ENCODE results near the gene KCNAB2. TPM values are rescaled to one million over a fixed set of nuclear protein-coding genes. Genes with fewer than 3 reads are reported as not detected.
"Not testable (repeated sequence)": the region's sequence is repeated elsewhere in the genome, so short reads cannot be mapped to it uniquely, and the experiment has no call there.

KCNAB2 gene
- total RNA-seq, 1 experiment from 2014 or later, result 3.4 TPM

- Histone ChIP-seq H3K27ac (no peak overlapping the region), H3K4me1 (replicated peaks) (no peaks in the 10 kb centered on the region), H3K9me3 (replicated peaks) (no peaks in the 10 kb centered on the region), H3K27me3 (replicated peaks) (no peaks in the 10 kb centered on the region), H3K36me3 (no peaks in the 10 kb centered on the region), H3K4me3 (no peak overlapping the region)
- peak in 1 of 2 experiments; percentile 9 for DNase-seq (ENCODE audit: low read depth in 1 of 2, low spot score in 2 of 2)
Observed at GRCh38 chr1:6016191-6016865, 29.4 kb upstream of the KCNAB2 start.

DNA sequence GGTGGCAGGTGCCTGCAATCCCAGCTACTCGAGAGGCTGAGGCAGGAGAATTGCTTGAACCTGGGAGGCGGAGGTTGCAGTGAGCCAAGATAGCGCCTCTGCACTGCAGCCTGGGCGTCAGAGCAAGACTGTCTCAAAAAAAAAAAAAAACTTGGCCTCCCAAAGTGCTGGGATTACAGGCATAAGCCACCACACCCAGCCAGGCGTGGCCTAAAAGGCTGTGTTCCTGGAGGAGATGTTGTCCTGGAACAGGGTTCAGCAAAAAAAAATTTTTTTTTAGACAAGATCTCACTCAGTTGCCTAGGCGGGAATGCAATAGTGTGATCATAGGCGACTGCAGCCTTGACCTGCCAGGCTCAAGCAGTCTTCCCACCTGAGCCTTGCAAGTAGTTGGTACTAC, 28.0 kb upstream of the KCNAB2 start:
- not testable (repeated sequence) for H3K4me3 ChIP-seq; H3K27ac ChIP-seq; H3K4me1 ChIP-seq (replicated peaks); H3K27me3 ChIP-seq (replicated peaks); H3K9me3 ChIP-seq (replicated peaks); DNase-seq (ENCODE audit: low read depth in 1 of 2, low spot score in 2 of 2); H3K36me3 ChIP-seq

- Histone ChIP-seq H3K27ac (no peak overlapping the region), H3K36me3 (no peaks in the 10 kb centered on the region), H3K27me3 (replicated peaks) (no peaks in the 10 kb centered on the region), H3K9me3 (replicated peaks) (no peaks in the 10 kb centered on the region), H3K4me3 (no peak overlapping the region), H3K4me1 (replicated peaks) (no peaks in the 10 kb centered on the region)
- no peak for DNase-seq (ENCODE audit: low read depth in 1 of 2, low spot score in 2 of 2)
Observed at GRCh38 chr1:6019166-6019845, 26.4 kb upstream of the KCNAB2 start.

DNA sequence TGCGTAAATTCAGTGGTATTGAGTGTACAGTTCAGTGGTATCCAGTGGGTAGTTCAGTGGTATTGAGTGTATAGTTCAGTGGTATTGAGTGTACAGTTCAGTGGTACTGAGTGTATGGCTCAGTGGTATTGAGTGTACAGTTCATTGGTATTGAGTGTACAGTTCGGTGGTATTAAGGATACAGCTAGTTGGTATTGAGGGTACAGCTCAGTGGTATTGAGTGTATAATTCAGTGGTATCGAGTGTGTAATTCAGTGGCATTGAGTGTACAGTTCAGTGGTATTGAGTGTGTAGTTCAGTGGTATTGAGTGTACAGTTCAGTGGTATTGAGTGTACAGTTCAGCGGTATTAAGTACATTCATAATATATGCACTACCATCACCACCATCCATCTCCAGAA, 23.5 kb upstream of the KCNAB2 start:
- no peak for DNase-seq (ENCODE audit: low read depth in 1 of 2, low spot score in 2 of 2)
- H3K27me3 ChIP-seq (replicated peaks), result no peaks in the 10 kb centered on the region
- H3K9me3 ChIP-seq (replicated peaks), result no peaks in the 10 kb centered on the region
- no peak overlapping the region for H3K4me3 ChIP-seq
- no peaks in the 10 kb centered on the region for H3K4me1 ChIP-seq (replicated peaks)
- H3K36me3 ChIP-seq, result no peaks in the 10 kb centered on the region
- no peak overlapping the region for H3K27ac ChIP-seq

GRCh38 chr1:6023346-6023745, 22.3 kb upstream of the KCNAB2 start:
- no peaks in the 10 kb centered on the region for H3K4me1 ChIP-seq (replicated peaks)
- H3K9me3 ChIP-seq (replicated peaks), result no peaks in the 10 kb centered on the region
- no peaks in the 10 kb centered on the region for H3K27me3 ChIP-seq (replicated peaks)
- DNase-seq (ENCODE audit: low read depth in 1 of 2, low spot score in 2 of 2), result no peak
- H3K27ac ChIP-seq, result no peak overlapping the region
- no peaks in the 10 kb centered on the region for H3K36me3 ChIP-seq
- H3K4me3 ChIP-seq, result no peak overlapping the region

GRCh38 chr1:6024376-6024775, 21.3 kb upstream of the KCNAB2 start:
- Histone ChIP-seq H3K4me1 (replicated peaks) (no peaks in the 10 kb centered on the region), H3K36me3 (no peaks in the 10 kb centered on the region), H3K27me3 (replicated peaks) (no peaks in the 10 kb centered on the region), H3K27ac (no peak overlapping the region), H3K4me3 (no peak overlapping the region), H3K9me3 (replicated peaks) (no peaks in the 10 kb centered on the region)
- no peak for DNase-seq (ENCODE audit: low read depth in 1 of 2, low spot score in 2 of 2)

DNA sequence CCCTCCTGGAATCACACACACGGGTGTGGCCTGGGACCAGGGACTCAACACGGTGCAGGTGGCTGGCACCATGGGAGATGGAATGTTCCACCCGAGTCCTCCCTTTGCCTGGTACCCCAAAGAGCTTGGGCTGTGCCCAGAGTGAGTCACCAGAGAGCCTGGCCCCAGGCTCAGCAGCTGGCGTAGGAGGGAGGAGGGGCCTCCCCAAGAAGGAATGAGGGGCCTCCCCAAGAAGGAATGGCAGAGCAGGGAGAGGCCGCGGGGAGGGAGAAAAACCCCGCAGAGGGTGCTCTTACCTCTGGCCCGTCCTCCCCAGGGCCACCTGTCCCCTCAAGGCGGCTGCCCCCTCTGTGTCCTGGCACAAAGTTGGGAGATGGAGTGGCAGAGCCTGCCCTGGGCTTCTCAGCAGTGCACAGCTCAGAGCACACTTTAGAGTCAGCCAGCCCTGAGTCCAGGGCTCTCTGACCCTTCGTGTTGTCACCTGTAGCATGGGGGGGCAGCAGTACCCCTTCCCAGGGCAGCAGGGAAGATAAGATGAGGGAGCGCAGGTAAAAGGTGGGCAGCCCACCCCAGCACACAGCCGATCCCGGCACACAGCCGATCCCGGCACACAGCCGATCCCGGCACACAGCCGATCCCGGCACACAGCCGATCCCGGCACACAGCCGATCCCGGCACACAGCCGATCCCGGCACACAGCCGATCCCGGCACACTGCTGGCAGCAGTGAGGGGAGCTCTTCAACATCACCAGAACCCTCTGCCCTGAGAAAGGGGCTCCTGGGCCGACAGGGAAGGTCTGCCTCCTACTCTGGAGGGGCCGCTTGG, 20.2 kb upstream of the KCNAB2 start:
- H3K9me3 ChIP-seq (replicated peaks), result no peaks in the 10 kb centered on the region
- no peak for DNase-seq (ENCODE audit: low read depth in 1 of 2, low spot score in 2 of 2)
- no peaks in the 10 kb centered on the region for H3K36me3 ChIP-seq

DNA sequence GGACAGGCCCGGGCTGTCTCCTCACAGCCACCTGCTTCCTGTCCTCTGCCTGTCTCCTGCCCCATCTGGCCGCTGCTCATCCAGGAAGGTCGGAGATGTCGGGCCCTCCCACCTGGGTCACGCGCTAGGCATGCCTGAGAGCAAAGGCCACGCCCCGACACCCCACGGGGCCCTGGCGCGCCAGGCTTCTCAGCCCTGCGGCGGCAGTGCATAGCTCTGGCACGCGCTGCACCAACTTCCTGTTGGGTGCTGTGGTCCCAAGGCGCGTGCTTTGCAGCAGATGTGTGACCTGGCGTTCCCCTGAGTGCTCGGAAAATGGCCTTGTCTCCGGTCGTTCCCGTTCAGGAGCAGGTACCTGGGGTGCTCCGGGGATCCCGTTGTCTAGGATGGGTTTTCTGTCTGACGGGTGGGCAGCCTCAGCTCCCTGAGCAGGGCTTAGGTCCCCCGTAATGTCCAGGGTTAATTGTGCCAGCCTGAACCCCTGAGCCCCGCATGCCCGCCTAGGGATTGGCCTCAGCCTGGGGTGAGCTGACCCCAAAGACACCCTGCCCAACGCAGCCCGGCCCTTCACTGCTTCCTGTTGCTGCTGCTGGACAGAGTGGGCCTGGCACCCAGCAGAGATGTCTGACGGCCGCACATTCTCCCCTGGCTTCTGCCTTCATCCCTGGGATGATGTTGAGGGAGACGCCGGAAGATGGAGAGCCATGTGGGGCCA, 19.4 kb upstream of the KCNAB2 start:
- H3K9me3 ChIP-seq (replicated peaks), result no peaks in the 10 kb centered on the region
- no peak overlapping the region for H3K27ac ChIP-seq
- H3K4me1 ChIP-seq (replicated peaks), result no peaks in the 10 kb centered on the region
- H3K27me3 ChIP-seq (replicated peaks), result no peaks in the 10 kb centered on the region
- H3K4me3 ChIP-seq, result no peak overlapping the region
- DNase-seq (ENCODE audit: low read depth in 1 of 2, low spot score in 2 of 2), result no peak
- no peaks in the 10 kb centered on the region for H3K36me3 ChIP-seq

More for the DNA sequence above, 20.2 kb upstream of the KCNAB2 start:
- Histone ChIP-seq H3K27me3 (replicated peaks) (no peaks in the 10 kb centered on the region), H3K27ac (no peak overlapping the region), H3K4me3 (no peak overlapping the region), H3K4me1 (replicated peaks) (no peaks in the 10 kb centered on the region)

DNA sequence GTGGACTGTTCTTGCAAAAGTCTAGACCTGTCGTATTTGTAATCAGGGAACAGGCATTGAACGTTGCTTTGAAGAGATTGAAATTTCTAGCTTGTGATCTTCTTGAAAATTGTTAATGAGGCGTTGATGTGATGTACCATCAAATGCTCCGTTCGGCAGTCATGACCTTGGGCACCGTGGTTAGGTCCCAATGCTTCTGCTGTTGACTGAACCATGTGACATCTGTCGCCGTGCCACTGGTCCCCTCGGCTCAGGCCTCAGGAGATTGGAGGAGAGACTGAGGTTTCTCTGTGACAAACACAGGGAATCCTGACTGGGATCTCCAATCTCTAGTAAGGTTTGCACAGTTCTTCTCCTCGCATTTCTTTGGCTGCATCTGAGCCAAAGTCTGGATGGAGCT, 18.1 kb upstream of the KCNAB2 start:
- H3K9me3 ChIP-seq (replicated peaks), result no peaks in the 10 kb centered on the region
- no peaks in the 10 kb centered on the region for H3K4me1 ChIP-seq (replicated peaks)
- H3K27ac ChIP-seq, result no peak overlapping the region
- no peaks in the 10 kb centered on the region for H3K27me3 ChIP-seq (replicated peaks)
- H3K36me3 ChIP-seq, result no peaks in the 10 kb centered on the region
- H3K4me3 ChIP-seq, result no peak overlapping the region
- no peak for DNase-seq (ENCODE audit: low read depth in 1 of 2, low spot score in 2 of 2)

DNA sequence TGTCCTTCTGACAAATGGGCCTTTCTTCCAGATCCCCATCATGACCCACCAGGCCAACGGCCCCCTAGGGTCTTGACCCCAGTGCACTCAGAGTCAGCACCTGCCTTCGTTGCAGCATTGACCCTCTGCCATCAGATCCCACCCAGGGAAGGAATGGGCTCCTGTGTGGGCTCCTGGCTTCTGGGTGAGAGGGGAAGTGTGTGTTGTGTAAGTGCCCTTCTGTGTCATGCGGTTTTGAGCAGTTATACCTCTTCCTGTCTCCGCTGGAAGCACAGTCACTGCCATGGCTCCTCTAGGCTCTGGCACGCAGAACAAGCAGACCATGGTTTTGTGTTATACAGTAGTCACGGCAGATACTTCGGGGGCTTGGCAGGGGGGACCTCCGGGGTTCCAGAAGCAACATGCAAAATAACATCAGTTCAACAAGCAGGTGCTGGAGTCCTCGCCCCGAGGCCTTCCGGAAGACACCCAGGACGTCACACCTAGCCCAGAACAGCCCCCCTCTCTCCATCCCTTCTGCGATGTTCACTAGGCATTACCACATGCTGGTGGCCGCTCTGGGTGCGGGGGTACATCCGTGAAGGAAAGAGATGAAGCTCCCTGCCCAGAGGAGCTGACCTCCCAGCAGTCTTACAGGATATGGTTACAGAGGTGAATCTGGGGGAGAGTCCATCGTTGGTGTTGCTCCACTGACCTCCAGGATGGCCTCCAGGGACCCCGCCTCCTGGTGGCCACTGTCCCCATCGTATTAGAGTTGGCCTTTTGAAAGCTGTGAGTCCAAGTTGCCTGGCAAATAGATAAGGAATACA, 17.4 kb upstream of the KCNAB2 start:
- no peak for DNase-seq (ENCODE audit: low read depth in 1 of 2, low spot score in 2 of 2)

GRCh38 chr1:6029351-6029750, 16.3 kb upstream of the KCNAB2 start:
- H3K27me3 ChIP-seq (replicated peaks), result no peaks in the 10 kb centered on the region
- H3K4me1 ChIP-seq (replicated peaks), result no peaks in the 10 kb centered on the region
- DNase-seq (ENCODE audit: low read depth in 1 of 2, low spot score in 2 of 2), result no peak
- no peaks in the 10 kb centered on the region for H3K9me3 ChIP-seq (replicated peaks)
- H3K27ac ChIP-seq, result no peak overlapping the region
- H3K36me3 ChIP-seq, result no peaks in the 10 kb centered on the region
- no peak overlapping the region for H3K4me3 ChIP-seq

More for the DNA sequence above, 17.4 kb upstream of the KCNAB2 start:
- H3K4me1 ChIP-seq (replicated peaks), result no peaks in the 10 kb centered on the region
- no peaks in the 10 kb centered on the region for H3K27me3 ChIP-seq (replicated peaks)
- H3K27ac ChIP-seq, result no peak overlapping the region
- no peak overlapping the region for H3K4me3 ChIP-seq
- no peaks in the 10 kb centered on the region for H3K9me3 ChIP-seq (replicated peaks)
- H3K36me3 ChIP-seq, result no peaks in the 10 kb centered on the region

DNA sequence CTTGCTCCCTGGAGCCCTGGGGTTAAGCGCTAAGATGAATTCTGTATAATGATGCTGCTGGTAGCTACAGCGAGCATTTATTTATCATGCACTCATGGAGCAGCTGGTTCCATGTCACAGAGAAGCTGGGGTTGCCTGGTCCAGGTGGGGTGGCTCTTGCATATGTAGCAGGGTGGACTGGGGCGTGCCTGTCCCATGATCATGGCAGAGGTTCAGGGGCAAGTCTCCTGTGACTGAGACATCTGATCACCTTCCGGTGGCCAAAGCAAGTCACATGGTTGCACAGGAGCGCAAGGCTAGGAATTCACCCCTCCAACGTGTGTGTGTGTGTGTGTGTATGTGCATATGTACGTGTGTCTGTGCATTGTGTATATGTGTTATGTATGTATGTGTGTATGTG, 15.6 kb upstream of the KCNAB2 start:
- Histone ChIP-seq H3K4me3 (no peak overlapping the region), H3K36me3 (no peaks in the 10 kb centered on the region), H3K27ac (no peak overlapping the region), H3K9me3 (replicated peaks) (no peaks in the 10 kb centered on the region), H3K27me3 (replicated peaks) (0 out of 2 replicates have a peak, but pooled peaks cover 2% of the 10 kb centered on the region), H3K4me1 (replicated peaks) (no peaks in the 10 kb centered on the region)
- no peak for DNase-seq (ENCODE audit: low read depth in 1 of 2, low spot score in 2 of 2)
